Peyer's patch (tissue), 4 donors: ENCODE measurements around the gene PACRG.

Source experiments
- POLR2A ChIP-seq, 2 donors: fragments of 450-650 bp; IDR thresholded peaks; one replicate each; pipeline ENCODE4 v1.5.1; 2017; ENCODE audit warnings: antibody characterized with exemption in 2 of 2, mild to moderate bottlenecking in 2 of 2, moderate library complexity in 2 of 2
- TF ChIP-seq, protein P1 (sequence below), 6 experiments: fragments of 450-650 bp in 4 of 6; fragments of 200-600 bp in 2 of 6; sonication (generic) in 1 of 6; IDR thresholded peaks; one replicate each; pipeline ENCODE4 v1.5.1; 2017 to 2019; ENCODE audit warnings: antibody characterized with exemption in 6 of 6, mild to moderate bottlenecking in 3 of 6, moderate library complexity in 1 of 6

GRCh38 chr6:162711376-162711775, 16.4 kb upstream of the PACRG start:
- TF ChIP-seq, protein P1, sequence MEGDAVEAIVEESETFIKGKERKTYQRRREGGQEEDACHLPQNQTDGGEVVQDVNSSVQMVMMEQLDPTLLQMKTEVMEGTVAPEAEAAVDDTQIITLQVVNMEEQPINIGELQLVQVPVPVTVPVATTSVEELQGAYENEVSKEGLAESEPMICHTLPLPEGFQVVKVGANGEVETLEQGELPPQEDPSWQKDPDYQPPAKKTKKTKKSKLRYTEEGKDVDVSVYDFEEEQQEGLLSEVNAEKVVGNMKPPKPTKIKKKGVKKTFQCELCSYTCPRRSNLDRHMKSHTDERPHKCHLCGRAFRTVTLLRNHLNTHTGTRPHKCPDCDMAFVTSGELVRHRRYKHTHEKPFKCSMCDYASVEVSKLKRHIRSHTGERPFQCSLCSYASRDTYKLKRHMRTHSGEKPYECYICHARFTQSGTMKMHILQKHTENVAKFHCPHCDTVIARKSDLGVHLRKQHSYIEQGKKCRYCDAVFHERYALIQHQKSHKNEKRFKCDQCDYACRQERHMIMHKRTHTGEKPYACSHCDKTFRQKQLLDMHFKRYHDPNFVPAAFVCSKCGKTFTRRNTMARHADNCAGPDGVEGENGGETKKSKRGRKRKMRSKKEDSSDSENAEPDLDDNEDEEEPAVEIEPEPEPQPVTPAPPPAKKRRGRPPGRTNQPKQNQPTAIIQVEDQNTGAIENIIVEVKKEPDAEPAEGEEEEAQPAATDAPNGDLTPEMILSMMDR (IDR thresholded peaks at IDR 0.05): no peak
- TF ChIP-seq POLR2A (IDR thresholded peaks at IDR 0.05): no peak
